Measurements from ENCODE around the gene CDK5RAP2. TPM values are rescaled to one million over a fixed set of nuclear protein-coding genes. Genes with fewer than 3 reads are reported as not detected.

CDK5RAP2 gene
- total RNA-seq, 1 experiment from 2014 or later, result 56.4 TPM

DNA sequence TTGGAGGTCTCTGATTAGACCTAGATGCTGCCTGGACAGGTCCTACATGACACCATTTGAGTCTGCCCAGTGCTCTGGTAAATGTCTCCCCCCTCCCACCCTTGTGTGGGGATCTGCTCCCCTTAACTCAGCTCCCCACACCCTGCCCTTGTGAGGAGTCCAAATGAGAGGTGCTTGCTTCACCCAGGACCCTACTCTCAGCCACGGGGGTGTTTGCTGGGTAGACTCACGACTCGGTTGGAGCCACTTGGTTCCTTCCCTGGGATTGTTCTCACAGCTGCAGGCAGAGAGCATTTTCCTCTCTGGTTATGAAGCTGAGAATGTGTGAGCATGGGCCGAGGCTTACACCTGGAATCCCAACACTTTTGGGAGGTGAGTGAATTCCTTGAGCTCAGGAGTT, 204.7 kb downstream of the CDK5RAP2 start:
- H3K27ac ChIP-seq (ENCODE audit: insufficient read length, low read depth, low read length), result no peak overlapping the region
- Mint-ChIP-seq H3K36me3 (ENCODE audit: insufficient read depth in 1 of 3, low read depth in 3 of 3) (peaks cover 2 to 24% (median 8%) of the 10 kb centered on the region in 3 experiments; a peak in 6 of 7 replicates), H3K27ac (no peak overlapping the region), H3K27me3 (ENCODE audit: low read depth) (peaks cover 4% of the 10 kb centered on the region; the same call in 1 of the 2 replicates), H3K9me3 (peaks cover 14 to 18% of the 10 kb centered on the region in 2 experiments), H3K4me1 (peaks cover 6 to 15% of the 10 kb centered on the region in 2 experiments), H3K4me3 (no peak overlapping the region)
- H2BK5ac ChIP-seq (ENCODE audit: insufficient read length, low read length), result no peak overlapping the region
- H4K91ac ChIP-seq (ENCODE audit: insufficient read length, low read depth, low read length), result no peak overlapping the region
- H2BK12ac ChIP-seq (ENCODE audit: insufficient read length, low read depth, low read length), result no peak overlapping the region
- H2AK5ac ChIP-seq (ENCODE audit: insufficient read length, low read length), result no peak overlapping the region
- H3K27me3 ChIP-seq (ENCODE audit: insufficient read depth, low read length), result no peaks in the 10 kb centered on the region
- TF ChIP-seq, protein P1, sequence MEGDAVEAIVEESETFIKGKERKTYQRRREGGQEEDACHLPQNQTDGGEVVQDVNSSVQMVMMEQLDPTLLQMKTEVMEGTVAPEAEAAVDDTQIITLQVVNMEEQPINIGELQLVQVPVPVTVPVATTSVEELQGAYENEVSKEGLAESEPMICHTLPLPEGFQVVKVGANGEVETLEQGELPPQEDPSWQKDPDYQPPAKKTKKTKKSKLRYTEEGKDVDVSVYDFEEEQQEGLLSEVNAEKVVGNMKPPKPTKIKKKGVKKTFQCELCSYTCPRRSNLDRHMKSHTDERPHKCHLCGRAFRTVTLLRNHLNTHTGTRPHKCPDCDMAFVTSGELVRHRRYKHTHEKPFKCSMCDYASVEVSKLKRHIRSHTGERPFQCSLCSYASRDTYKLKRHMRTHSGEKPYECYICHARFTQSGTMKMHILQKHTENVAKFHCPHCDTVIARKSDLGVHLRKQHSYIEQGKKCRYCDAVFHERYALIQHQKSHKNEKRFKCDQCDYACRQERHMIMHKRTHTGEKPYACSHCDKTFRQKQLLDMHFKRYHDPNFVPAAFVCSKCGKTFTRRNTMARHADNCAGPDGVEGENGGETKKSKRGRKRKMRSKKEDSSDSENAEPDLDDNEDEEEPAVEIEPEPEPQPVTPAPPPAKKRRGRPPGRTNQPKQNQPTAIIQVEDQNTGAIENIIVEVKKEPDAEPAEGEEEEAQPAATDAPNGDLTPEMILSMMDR (conservative IDR thresholded peaks at IDR 0.05), result no peak
- no peaks in the 10 kb centered on the region for H3K4me1 ChIP-seq (ENCODE audit: insufficient read depth, low read length)
- no peak overlapping the region for H3K18ac ChIP-seq (ENCODE audit: insufficient read length, low read depth, low read length)
- no peaks in the 10 kb centered on the region for H3K9me3 ChIP-seq (ENCODE audit: control insufficient read depth, low read depth, low read length)
- H3K9ac ChIP-seq (ENCODE audit: extremely low read depth, insufficient read length, low read length), result no peak overlapping the region
- no peak overlapping the region for H2AFZ ChIP-seq (ENCODE audit: low read length)
- no peak overlapping the region for H2BK120ac ChIP-seq (ENCODE audit: low read depth, low read length, poor library complexity, severe bottlenecking)
- H3K23ac ChIP-seq (ENCODE audit: insufficient read length, low read depth, low read length), result no peak overlapping the region
- DNase-seq, result no peak
- H2BK15ac ChIP-seq (ENCODE audit: low read depth, low read length), result no peak overlapping the region
- no peaks in the 10 kb centered on the region for H3K79me2 ChIP-seq (ENCODE audit: insufficient read depth, low read length)
- H3K4ac ChIP-seq (ENCODE audit: low read depth, low read length), result no peak overlapping the region
- no peaks in the 10 kb centered on the region for H4K20me1 ChIP-seq (ENCODE audit: control insufficient read depth, insufficient read depth, insufficient read length)
- H3K14ac ChIP-seq (ENCODE audit: insufficient read depth, low read length), result no peak overlapping the region
- no peak overlapping the region for H3K56ac ChIP-seq (ENCODE audit: insufficient read length, low read depth, low read length)
- no CpG with 5 or more reads among the region's 4 CpGs for WGBS (ENCODE audit: extremely low coverage, insufficient read length, low lambda C conversion rate)
- H4K8ac ChIP-seq (replicated peaks; ENCODE audit: insufficient read length, low read depth, low read length), result no peak overlapping the region
- H3K23me2 ChIP-seq (ENCODE audit: insufficient read length, low read depth, low read length, poor library complexity, severe bottlenecking), result no peaks in the 10 kb centered on the region
- no peak overlapping the region for H3K4me2 ChIP-seq (ENCODE audit: insufficient read depth, insufficient read length, low read length)
- H3T11ph ChIP-seq (ENCODE audit: low read length), result no peak overlapping the region
- no peaks in the 10 kb centered on the region for H3K79me1 ChIP-seq (ENCODE audit: insufficient read depth, low read depth, low read length, poor library complexity, severe bottlenecking)
- no peak overlapping the region for H2BK20ac ChIP-seq (ENCODE audit: low read depth, low read length, poor library complexity, severe bottlenecking)
- H4K5ac ChIP-seq (ENCODE audit: insufficient read length, low read depth, low read length), result no peak overlapping the region

Measured in H9 (cell line).